SK-N-SH (cell line): ENCODE data around the gene ZNF718. TPM values are rescaled to one million over a fixed set of nuclear protein-coding genes. Genes with fewer than 3 reads are reported as not detected.
"Not testable (repeated sequence)": the region's sequence is repeated elsewhere in the genome, so short reads cannot be mapped to it uniquely, and the experiment has no call there.

Experiments used
- CTCF ChIA-PET: fragments of 300-600, 350-600 bp; formaldehyde crosslinking; extraction: SDS; loops from one replicate; lab custom pipeline; 2021; lab: Yijun Ruan, JAX
- POLR2A ChIA-PET: fragments of 350-600 bp; sonication (Branson Sonifier 250); formaldehyde crosslinking; extraction: SDS; loops from one replicate; lab custom pipeline; 2020; ENCODE audit warnings: antibody characterized with exemption, inconsistent platforms; lab: Yijun Ruan, JAX
- DNase-seq: peaks from one replicate; pipeline ENCODE4 v3.0.0; 2012
- H2AFZ ChIP-seq: fragments of 200-600 bp; sonication (generic); 2 replicates; pipeline ENCODE4 v1.8.1; 2016; ENCODE audit warnings: antibody characterized with exemption, mild to moderate bottlenecking, low read depth
- H3F3A ChIP-seq: fragments of 200-600 bp; sonication (generic); replicated peaks from 2 replicates; pipeline ENCODE3; 2016; ENCODE audit warnings: antibody characterized with exemption, mild to moderate bottlenecking; ENCODE audit not compliant: insufficient read depth
- H3K27ac ChIP-seq, 2 experiments: fragments of 200-500 bp in 1 of 2; fragments of 200-600 bp in 1 of 2; sonication (Bioruptor generic) in 1 of 2; sonication (generic), shearing (Covaris generic) in 1 of 2; 2 replicates each; pipeline versions ENCODE4 v1.5.1 to v1.6.1; 2014 to 2016; ENCODE audit warnings: low read depth in 2 of 2, inconsistent platforms in 1 of 2, low read length in 1 of 2, mild to moderate bottlenecking in 1 of 2, mixed read lengths in 1 of 2
- H3K27me3 ChIP-seq: fragments of 200-600 bp; sonication (generic), shearing (Covaris generic); 2 replicates; pipeline ENCODE4 v1.6.1; 2016; ENCODE audit warnings: mixed run types; ENCODE audit not compliant: insufficient read depth
- H3K36me3 ChIP-seq, 2 experiments: fragments of 200-500 bp in 1 of 2; fragments of 200-600 bp in 1 of 2; sonication (Bioruptor generic) in 1 of 2; sonication (generic) in 1 of 2; replicated peaks in 1 of 2; 2 replicates each; pipeline versions ENCODE3 to v1.5.1; 2014 to 2016; ENCODE audit warnings: low read length in 1 of 2, mild to moderate bottlenecking in 1 of 2; ENCODE audit not compliant: insufficient read depth in 2 of 2, control insufficient read depth in 1 of 2
- H3K4me1 ChIP-seq, 2 experiments: fragments of 200-500 bp in 1 of 2; fragments of 200-600 bp in 1 of 2; sonication (Bioruptor generic) in 1 of 2; sonication (generic), shearing (Covaris generic) in 1 of 2; 2 replicates each; pipeline versions ENCODE4 v1.5.1 to v1.6.1; 2014 to 2016; ENCODE audit warnings: low read depth in 1 of 2, low read length in 1 of 2, mixed run types in 1 of 2; ENCODE audit not compliant: insufficient read depth in 2 of 2, control insufficient read depth in 1 of 2
- H3K4me2 ChIP-seq: fragments of 200-600 bp; sonication (generic), shearing (Covaris generic); 2 replicates; pipeline ENCODE4 v1.6.1; 2017; ENCODE audit warnings: mixed run types
- H3K4me3 ChIP-seq, 2 experiments: fragments of 200-500 bp in 1 of 2; fragments of 200-600 bp in 1 of 2; sonication (Bioruptor generic) in 1 of 2; sonication (generic), shearing (Covaris generic) in 1 of 2; 2 replicates each; pipeline versions ENCODE4 v1.5.1 to v1.8.1; 2014 to 2016; ENCODE audit warnings: low read depth in 2 of 2, inconsistent platforms in 1 of 2, low read length in 1 of 2, mild to moderate bottlenecking in 1 of 2, mixed read lengths in 1 of 2, moderate library complexity in 1 of 2
- H3K79me2 ChIP-seq: fragments of 200-600 bp; sonication (generic); 2 replicates; pipeline ENCODE4 v1.8.1; 2017; ENCODE audit warnings: mild to moderate bottlenecking; ENCODE audit not compliant: insufficient read depth
- H3K9ac ChIP-seq: fragments of 200-600 bp; sonication (generic); 2 replicates; pipeline ENCODE4 v1.6.1; 2017; ENCODE audit warnings: mixed run types
- H3K9me2 ChIP-seq: fragments of 200-600 bp; sonication (generic); 2 replicates; pipeline ENCODE4 v1.6.1; 2017; ENCODE audit warnings: mixed run types
- H3K9me3 ChIP-seq: fragments of 200-600 bp; sonication (generic); 2 replicates; pipeline ENCODE4 v1.6.1; 2017; ENCODE audit warnings: mixed run types, mild to moderate bottlenecking, moderate library complexity
- H4K20me1 ChIP-seq: fragments of 200-600 bp; sonication (generic); 2 replicates; pipeline ENCODE4 v1.6.1; 2017; ENCODE audit warnings: mild to moderate bottlenecking, mixed run types; ENCODE audit not compliant: insufficient read depth
- FOSL2 ChIP-seq: IDR thresholded peaks from 2 replicates; pipeline ENCODE4 v1.4.0; 2012; ENCODE audit warnings: low read depth, mild to moderate bottlenecking, moderate library complexity, borderline replicate concordance
- GATA2 ChIP-seq: sonication (generic); formaldehyde crosslinking; IDR thresholded peaks from 2 replicates; pipeline ENCODE4 v1.5.0; 2020; ENCODE audit warnings: mild to moderate bottlenecking, missing genetic modification reagents
- JUND ChIP-seq: IDR thresholded peaks from 2 replicates; pipeline ENCODE4 v1.4.0; 2012
- MAX ChIP-seq: IDR thresholded peaks from 2 replicates; pipeline ENCODE4 v1.4.0; 2012; ENCODE audit warnings: low read depth
- NFIC ChIP-seq: IDR thresholded peaks from 2 replicates; pipeline ENCODE4 v1.4.0; 2012; ENCODE audit warnings: borderline replicate concordance
- NRF1 ChIP-seq: IDR thresholded peaks from 2 replicates; pipeline ENCODE4 v1.6.1; 2012; ENCODE audit warnings: low read depth, mild to moderate bottlenecking, low read length
- PBX3 ChIP-seq: IDR thresholded peaks from 2 replicates; pipeline ENCODE4; 2012
- POLR2AphosphoS5 ChIP-seq: IDR thresholded peaks from 2 replicates; pipeline ENCODE4 v1.6.1; 2012; ENCODE audit warnings: low read depth, low read length
- RFX5 ChIP-seq: IDR thresholded peaks from 2 replicates; pipeline ENCODE4 v1.6.1; 2012; ENCODE audit warnings: mild to moderate bottlenecking, improper control_type of control experiment, low read length
- RXRA ChIP-seq: IDR thresholded peaks from 2 replicates; pipeline ENCODE4 v1.4.0; 2012; ENCODE audit warnings: low read depth, mild to moderate bottlenecking, borderline replicate concordance
- SIN3A ChIP-seq: IDR thresholded peaks from 2 replicates; pipeline ENCODE4 v1.6.1; 2012; ENCODE audit warnings: low read depth, mild to moderate bottlenecking, low read length, moderate library complexity, borderline replicate concordance
- SMC3 ChIP-seq: IDR thresholded peaks from 2 replicates; pipeline ENCODE4 v1.6.1; 2012; ENCODE audit warnings: low read depth, low read length, improper control_type of control experiment
- TEAD4 ChIP-seq: IDR thresholded peaks from 2 replicates; pipeline ENCODE4 v1.4.0; 2012; ENCODE audit warnings: mild to moderate bottlenecking, borderline replicate concordance; ENCODE audit not compliant: insufficient read depth
- USF1 ChIP-seq: IDR thresholded peaks from 2 replicates; pipeline ENCODE4 v1.4.0; 2012; ENCODE audit warnings: low read depth, borderline replicate concordance
- YY1 ChIP-seq: IDR thresholded peaks from 2 replicates; pipeline ENCODE4 v1.4.0; 2012; ENCODE audit warnings: low read depth, mild to moderate bottlenecking
- ZBTB33 ChIP-seq: IDR thresholded peaks from 2 replicates; pipeline ENCODE4 v1.4.0; 2012; ENCODE audit warnings: low read depth, borderline replicate concordance
- WGBS: methylation state at CpG from one replicate; pipeline ENCODE4 v1.1.6; 2017; ENCODE audit warnings: low lambda C conversion rate; 5-methylcytosine and 5-hydroxymethylcytosine counted together
- polyA plus RNA-seq, 3 experiments: library from polyadenylated mRNA; depleted of rRNA; stranded (reverse); fragments of >200 nt; gene quantifications; 2 replicates each; pipeline ENCODE4 v1.2.3, GENCODE V29; 2012
- TF ChIP-seq, protein P1 (sequence below): IDR thresholded peaks from 2 replicates; pipeline ENCODE4 v1.6.1; 2012; ENCODE audit warnings: mild to moderate bottlenecking, low read depth, low read length, moderate library complexity

Gene ZNF718
- polyA plus RNA-seq, 1 of the 3 experiments (the other 2 are of a cell fraction) = 0.02 TPM

DNA sequence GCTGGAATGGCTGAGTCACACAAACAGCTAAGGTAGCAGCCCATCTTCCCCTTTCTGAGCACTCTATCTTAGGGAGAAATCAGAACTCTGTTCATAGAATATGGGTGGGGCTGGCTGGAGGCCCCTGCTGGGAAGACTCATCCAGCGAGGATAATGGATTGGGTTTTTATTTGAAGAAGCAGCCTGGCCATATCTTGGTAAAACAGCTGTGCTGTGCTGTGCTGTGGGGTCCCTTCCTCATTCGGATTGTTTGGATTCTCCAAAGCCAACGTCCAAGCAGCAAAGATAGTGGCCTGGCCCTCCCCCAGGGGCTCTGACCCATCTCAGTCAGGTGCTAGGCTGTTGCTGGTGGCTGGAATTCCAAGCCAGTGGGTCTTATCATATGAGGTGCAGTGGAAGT, 63.8 kb downstream of the ZNF718 start (continued):
- TF ChIP-seq POLR2AphosphoS5 (no peak), ZBTB33 (no peak), RFX5 (no peak)

GRCh38 chr4:195159-195558, 70.9 kb downstream of the ZNF718 start:
- H3K9me2 ChIP-seq, H3K27ac ChIP-seq, H3K9ac ChIP-seq, H3F3A ChIP-seq, CTCF ChIA-PET, H3K4me1 ChIP-seq, H3K4me3 ChIP-seq, H2AFZ ChIP-seq, H3K27me3 ChIP-seq, H3K9me3 ChIP-seq, H3K79me2 ChIP-seq, H4K20me1 ChIP-seq, POLR2A ChIA-PET, DNase-seq, H3K36me3 ChIP-seq, H3K4me2 ChIP-seq: not testable (repeated sequence)
- WGBS = 3% methylated on average over 3 of the region's 3 CpGs

DNA sequence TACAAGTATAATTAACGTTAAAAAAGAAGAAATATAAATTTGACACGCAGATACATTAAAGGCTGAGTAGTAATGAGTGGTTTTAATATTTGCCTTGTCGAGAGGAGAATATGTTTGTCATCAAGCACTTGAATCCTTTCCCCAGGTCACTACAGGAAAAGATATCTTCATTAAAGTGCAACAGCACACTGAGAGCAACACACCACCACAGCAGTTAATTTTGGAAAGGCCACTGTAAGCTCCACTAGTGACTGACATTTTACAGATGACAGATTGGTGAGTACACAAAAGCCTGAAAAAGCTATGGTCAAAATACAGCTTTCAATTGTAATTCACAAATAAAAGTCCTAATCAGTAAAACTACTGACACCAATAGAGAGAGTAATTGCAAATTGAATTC, 76.6 kb downstream of the ZNF718 start:
- no peaks in the 10 kb centered on the region for H3K4me1 ChIP-seq
- H3K79me2 ChIP-seq = no peaks in the 10 kb centered on the region
- H3F3A ChIP-seq = no peaks in the 10 kb centered on the region
- H3K4me2 ChIP-seq = no peak overlapping the region
- 6% methylated on average over 3 of the region's 3 CpGs for WGBS
- H3K9me3 ChIP-seq = 0 out of 2 replicates have a peak, but pooled peaks cover 4% of the 10 kb centered on the region
- H2AFZ ChIP-seq = no peak overlapping the region
- CTCF ChIA-PET = no interaction called here
- H3K9me2 ChIP-seq = no peaks in the 10 kb centered on the region
- DNase-seq = no peak
- no peaks in the 10 kb centered on the region for H3K36me3 ChIP-seq
- no peak overlapping the region for H3K4me3 ChIP-seq
- no peaks in the 10 kb centered on the region for H4K20me1 ChIP-seq
- POLR2A ChIA-PET = interaction anchor here (1.6 kb wide), 1 partner anchor 11 kb away, joined by 3 read pairs; no protein-coding TSS in a partner anchor
- no peak overlapping the region for H3K27ac ChIP-seq
- H3K9ac ChIP-seq = no peak overlapping the region
- no peaks in the 10 kb centered on the region for H3K27me3 ChIP-seq
- TF ChIP-seq, protein P1, sequence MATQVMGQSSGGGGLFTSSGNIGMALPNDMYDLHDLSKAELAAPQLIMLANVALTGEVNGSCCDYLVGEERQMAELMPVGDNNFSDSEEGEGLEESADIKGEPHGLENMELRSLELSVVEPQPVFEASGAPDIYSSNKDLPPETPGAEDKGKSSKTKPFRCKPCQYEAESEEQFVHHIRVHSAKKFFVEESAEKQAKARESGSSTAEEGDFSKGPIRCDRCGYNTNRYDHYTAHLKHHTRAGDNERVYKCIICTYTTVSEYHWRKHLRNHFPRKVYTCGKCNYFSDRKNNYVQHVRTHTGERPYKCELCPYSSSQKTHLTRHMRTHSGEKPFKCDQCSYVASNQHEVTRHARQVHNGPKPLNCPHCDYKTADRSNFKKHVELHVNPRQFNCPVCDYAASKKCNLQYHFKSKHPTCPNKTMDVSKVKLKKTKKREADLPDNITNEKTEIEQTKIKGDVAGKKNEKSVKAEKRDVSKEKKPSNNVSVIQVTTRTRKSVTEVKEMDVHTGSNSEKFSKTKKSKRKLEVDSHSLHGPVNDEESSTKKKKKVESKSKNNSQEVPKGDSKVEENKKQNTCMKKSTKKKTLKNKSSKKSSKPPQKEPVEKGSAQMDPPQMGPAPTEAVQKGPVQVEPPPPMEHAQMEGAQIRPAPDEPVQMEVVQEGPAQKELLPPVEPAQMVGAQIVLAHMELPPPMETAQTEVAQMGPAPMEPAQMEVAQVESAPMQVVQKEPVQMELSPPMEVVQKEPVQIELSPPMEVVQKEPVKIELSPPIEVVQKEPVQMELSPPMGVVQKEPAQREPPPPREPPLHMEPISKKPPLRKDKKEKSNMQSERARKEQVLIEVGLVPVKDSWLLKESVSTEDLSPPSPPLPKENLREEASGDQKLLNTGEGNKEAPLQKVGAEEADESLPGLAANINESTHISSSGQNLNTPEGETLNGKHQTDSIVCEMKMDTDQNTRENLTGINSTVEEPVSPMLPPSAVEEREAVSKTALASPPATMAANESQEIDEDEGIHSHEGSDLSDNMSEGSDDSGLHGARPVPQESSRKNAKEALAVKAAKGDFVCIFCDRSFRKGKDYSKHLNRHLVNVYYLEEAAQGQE = no peak
- TF ChIP-seq FOSL2 (no peak), NRF1 (no peak), TEAD4 (no peak), GATA2 (CRISPR knock-in tag) (no peak), YY1 (no peak), MAX (no peak), RXRA (no peak), SMC3 (no peak), PBX3 (no peak), JUND (no peak), USF1 (no peak), SIN3A (no peak), ZBTB33 (no peak), NFIC (no peak)
